ENCODE measurements around the gene ALG9. TPM values are rescaled to one million over a fixed set of nuclear protein-coding genes. Genes with fewer than 3 reads are reported as not detected.

Gene ALG9
- total RNA-seq, 3 donors from 2014 or later (not counting 1 experiment from before 2014, with no cell fraction given), result 30.6 to 37.1 (median 35.4) TPM

DNA sequence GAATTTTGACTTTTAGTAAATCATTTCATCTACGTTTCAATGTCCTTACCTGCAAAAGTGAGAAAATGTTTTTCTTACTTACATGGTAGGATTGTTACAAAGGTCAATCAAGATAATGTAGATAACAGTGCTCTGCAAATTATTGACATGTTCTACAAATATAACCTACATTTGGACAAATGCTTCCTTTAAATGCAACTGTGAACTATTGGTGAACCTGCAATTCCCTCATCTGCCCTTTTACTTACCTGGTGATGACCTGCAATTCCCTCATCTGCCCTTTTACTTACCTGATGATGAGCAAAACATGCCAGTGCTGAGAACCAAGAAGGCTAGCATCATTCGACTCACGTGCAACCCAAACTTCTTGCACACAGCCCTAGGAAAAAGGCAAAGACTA lies 11.1 kb downstream of the ALG9 start:
- 100% methylated on average over 2 of the region's 3 CpGs for WGBS (ENCODE audit: insufficient coverage)
- Mint-ChIP-seq H3K4me1 (peaks cover 0 to 3% of the 10 kb centered on the region in 2 donors), H3K4me3 (no peak overlapping the region), H3K27ac (no peak overlapping the region), H3K9me3 (no peaks in the 10 kb centered on the region), H3K27me3 (ENCODE audit: low read depth in 2 of 2) (no peaks in the 10 kb centered on the region), H3K36me3 (peaks cover 30% of the 10 kb centered on the region)
- Histone ChIP-seq H3K4me1 (ENCODE audit: control insufficient read depth, insufficient read depth, low read length) (no peaks in the 10 kb centered on the region), H3K27ac (ENCODE audit: low read length) (no peak overlapping the region), H3K4me3 (ENCODE audit: low read length) (no peak overlapping the region), H3K27me3 (ENCODE audit: control insufficient read depth, insufficient read depth, low read length) (no peaks in the 10 kb centered on the region), H3K36me3 (ENCODE audit: control insufficient read depth, insufficient read depth, low read length) (peaks cover 37% of the 10 kb centered on the region), H3K9me3 (ENCODE audit: control insufficient read depth, insufficient read depth, low read length) (no peaks in the 10 kb centered on the region)
- intact Hi-C loops (cut with micrococcal nuclease), result no loop called here
- TF ChIP-seq, protein P1, sequence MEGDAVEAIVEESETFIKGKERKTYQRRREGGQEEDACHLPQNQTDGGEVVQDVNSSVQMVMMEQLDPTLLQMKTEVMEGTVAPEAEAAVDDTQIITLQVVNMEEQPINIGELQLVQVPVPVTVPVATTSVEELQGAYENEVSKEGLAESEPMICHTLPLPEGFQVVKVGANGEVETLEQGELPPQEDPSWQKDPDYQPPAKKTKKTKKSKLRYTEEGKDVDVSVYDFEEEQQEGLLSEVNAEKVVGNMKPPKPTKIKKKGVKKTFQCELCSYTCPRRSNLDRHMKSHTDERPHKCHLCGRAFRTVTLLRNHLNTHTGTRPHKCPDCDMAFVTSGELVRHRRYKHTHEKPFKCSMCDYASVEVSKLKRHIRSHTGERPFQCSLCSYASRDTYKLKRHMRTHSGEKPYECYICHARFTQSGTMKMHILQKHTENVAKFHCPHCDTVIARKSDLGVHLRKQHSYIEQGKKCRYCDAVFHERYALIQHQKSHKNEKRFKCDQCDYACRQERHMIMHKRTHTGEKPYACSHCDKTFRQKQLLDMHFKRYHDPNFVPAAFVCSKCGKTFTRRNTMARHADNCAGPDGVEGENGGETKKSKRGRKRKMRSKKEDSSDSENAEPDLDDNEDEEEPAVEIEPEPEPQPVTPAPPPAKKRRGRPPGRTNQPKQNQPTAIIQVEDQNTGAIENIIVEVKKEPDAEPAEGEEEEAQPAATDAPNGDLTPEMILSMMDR (IDR thresholded peaks at IDR 0.05), result no peak
- DNase-seq, result no peak
- ATAC-seq, result no peak

DNA sequence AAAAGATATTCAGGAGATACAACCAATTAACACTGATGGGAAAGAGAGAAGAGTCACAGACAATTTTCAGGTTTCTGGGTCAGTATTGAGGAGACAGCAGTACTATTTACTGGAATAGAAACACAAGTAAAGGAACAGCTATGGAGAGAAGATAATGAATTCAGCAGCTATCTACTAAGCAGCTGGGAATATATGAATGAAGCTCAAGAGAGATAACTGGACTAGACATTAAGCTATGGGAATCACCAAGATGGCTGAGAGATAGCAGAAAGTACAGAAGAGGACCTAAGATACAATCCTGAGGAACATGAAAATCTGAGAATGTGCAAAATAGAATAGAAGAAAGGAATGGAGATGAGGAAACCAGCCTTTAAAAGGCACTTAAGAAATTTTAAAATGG lies 15.9 kb downstream of the ALG9 start:
- Mint-ChIP-seq H3K27ac (no peak overlapping the region), H3K36me3 (peaks cover 20% of the 10 kb centered on the region), H3K4me3 (no peak overlapping the region), H3K4me1 (peaks cover 0 to 5% of the 10 kb centered on the region in 2 donors), H3K9me3 (no peaks in the 10 kb centered on the region), H3K27me3 (ENCODE audit: low read depth in 2 of 2) (no peaks in the 10 kb centered on the region)
- TF ChIP-seq, protein P1 (IDR thresholded peaks at IDR 0.05), result no peak
- no peak for DNase-seq
- Histone ChIP-seq H3K4me3 (ENCODE audit: low read length) (no peak overlapping the region), H3K27ac (ENCODE audit: low read length) (no peak overlapping the region), H3K36me3 (ENCODE audit: control insufficient read depth, insufficient read depth, low read length) (peaks cover 44% of the 10 kb centered on the region), H3K27me3 (ENCODE audit: control insufficient read depth, insufficient read depth, low read length) (no peaks in the 10 kb centered on the region), H3K9me3 (ENCODE audit: control insufficient read depth, insufficient read depth, low read length) (no peaks in the 10 kb centered on the region), H3K4me1 (ENCODE audit: control insufficient read depth, insufficient read depth, low read length) (no peaks in the 10 kb centered on the region)
- intact Hi-C loops (cut with micrococcal nuclease), result no loop called here
- no peak for ATAC-seq

DNA sequence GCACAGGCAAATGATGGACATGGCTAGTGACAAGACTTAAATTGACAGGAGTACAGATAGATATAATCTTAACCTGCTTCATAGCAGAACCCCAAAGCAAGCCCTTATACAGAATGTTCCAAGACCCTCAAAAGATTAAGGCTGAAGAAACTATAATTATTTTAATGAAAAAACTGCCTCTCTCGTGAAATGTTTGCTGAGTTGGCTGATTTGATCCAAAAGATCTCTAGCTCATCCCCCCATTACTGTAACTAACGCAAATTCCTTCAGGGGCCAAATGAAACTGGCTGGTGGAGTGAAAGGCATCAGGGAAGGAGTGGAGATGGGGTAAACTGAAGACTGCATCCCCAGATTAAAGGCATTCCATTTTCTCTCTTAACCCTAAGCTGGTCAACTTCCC lies 19.3 kb downstream of the ALG9 start:
- Mint-ChIP-seq H3K4me3 (no peak overlapping the region), H3K27me3 (ENCODE audit: low read depth in 2 of 2) (no peaks in the 10 kb centered on the region), H3K27ac (no peak overlapping the region), H3K4me1 (peaks cover 0 to 5% of the 10 kb centered on the region in 2 donors), H3K9me3 (no peaks in the 10 kb centered on the region), H3K36me3 (peaks cover 11% of the 10 kb centered on the region)
- H3K9me3 ChIP-seq (ENCODE audit: control insufficient read depth, insufficient read depth, low read length), result no peaks in the 10 kb centered on the region
- DNase-seq (no peak), ATAC-seq (no peak)
- no peaks in the 10 kb centered on the region for H3K27me3 ChIP-seq (ENCODE audit: control insufficient read depth, insufficient read depth, low read length)
- no peak overlapping the region for H3K27ac ChIP-seq (ENCODE audit: low read length)
- peaks cover 31% of the 10 kb centered on the region for H3K36me3 ChIP-seq (ENCODE audit: control insufficient read depth, insufficient read depth, low read length)
- TF ChIP-seq, protein P1 (IDR thresholded peaks at IDR 0.05), result no peak
- no peaks in the 10 kb centered on the region for H3K4me1 ChIP-seq (ENCODE audit: control insufficient read depth, insufficient read depth, low read length)
- H3K4me3 ChIP-seq (ENCODE audit: low read length), result no peak overlapping the region
- no CpG with 5 or more reads among the region's 2 CpGs for WGBS (ENCODE audit: insufficient coverage)
- intact Hi-C loops (cut with micrococcal nuclease), result no loop called here

DNA sequence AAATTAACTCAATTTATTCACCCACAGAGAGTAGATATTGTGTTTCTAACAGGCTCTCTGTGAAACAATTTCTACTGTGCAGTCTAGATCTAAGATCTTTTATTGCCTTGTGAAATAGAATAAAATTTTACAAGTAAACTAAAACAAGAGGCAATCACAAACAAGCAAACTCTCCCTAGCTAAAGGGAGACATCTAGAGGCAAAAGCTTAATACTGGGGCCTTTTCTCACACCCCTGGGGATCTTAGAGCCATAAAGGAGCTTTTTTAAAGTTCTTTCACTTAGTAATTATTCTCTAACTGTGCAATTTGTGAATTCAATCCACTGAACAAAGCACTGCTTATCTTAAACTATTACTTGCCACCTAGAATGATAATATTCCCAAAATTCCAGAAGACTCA lies 19.7 kb downstream of the ALG9 start:
- no peaks in the 10 kb centered on the region for H3K27me3 ChIP-seq (ENCODE audit: control insufficient read depth, insufficient read depth, low read length)
- peaks cover 0 to 5% of the 10 kb centered on the region in 2 donors for H3K4me1 Mint-ChIP-seq
- H3K9me3 ChIP-seq (ENCODE audit: control insufficient read depth, insufficient read depth, low read length), result no peaks in the 10 kb centered on the region
- peaks cover 29% of the 10 kb centered on the region for H3K36me3 ChIP-seq (ENCODE audit: control insufficient read depth, insufficient read depth, low read length)
- no peaks in the 10 kb centered on the region for H3K4me1 ChIP-seq (ENCODE audit: control insufficient read depth, insufficient read depth, low read length)
- H3K36me3 Mint-ChIP-seq, result peaks cover 11% of the 10 kb centered on the region
- no peak overlapping the region for H3K4me3 Mint-ChIP-seq
- H3K27ac Mint-ChIP-seq, result no peak overlapping the region
- intact Hi-C loops (cut with micrococcal nuclease), result no loop called here
- no peak overlapping the region for H3K4me3 ChIP-seq (ENCODE audit: low read length)
- ATAC-seq (no peak), DNase-seq (no peak)
- no peaks in the 10 kb centered on the region for H3K27me3 Mint-ChIP-seq (ENCODE audit: low read depth in 2 of 2)
- no peaks in the 10 kb centered on the region for H3K9me3 Mint-ChIP-seq
- TF ChIP-seq, protein P1 (IDR thresholded peaks at IDR 0.05), result no peak
- H3K27ac ChIP-seq (ENCODE audit: low read length), result no peak overlapping the region

Data from natural killer cell (primary cell).